Retina (tissue), 1 donor: ENCODE measurements around the gene COL23A1.
"Not testable (repeated sequence)": the region's sequence is repeated elsewhere in the genome, so short reads cannot be mapped to it uniquely, and the experiment has no call there.

ENCODE experiments used
- DNase-seq: peaks from one replicate; pipeline ENCODE4 v3.0.0-alpha.2; 2016

Gene COL23A1

GRCh38 chr5:178202541-178202940, 387.7 kb downstream of the COL23A1 start:
- no peak for DNase-seq

- DNase-seq = no peak
These were observed 388.3 kb downstream of the COL23A1 start for GRCh38 chr5:178201927-178202235.

GRCh38 chr5:178201221-178201926, 388.8 kb downstream of the COL23A1 start:
- DNase-seq = no peak

GRCh38 chr5:178199581-178200434, 390.4 kb downstream of the COL23A1 start:
- DNase-seq = no peak

- no peak for DNase-seq
These were observed 391.5 kb downstream of the COL23A1 start for GRCh38 chr5:178198706-178199105.

- not testable (repeated sequence) for DNase-seq
These were observed 392.0 kb downstream of the COL23A1 start for GRCh38 chr5:178198151-178198550.

- DNase-seq = no peak
These were observed 393.2 kb downstream of the COL23A1 start for GRCh38 chr5:178196986-178197385.

- DNase-seq = no peak
These were observed 393.8 kb downstream of the COL23A1 start for GRCh38 chr5:178196281-178196812.

GRCh38 chr5:178194026-178194425, 396.2 kb downstream of the COL23A1 start:
- DNase-seq = no peak

GRCh38 chr5:178193251-178193809, 396.9 kb downstream of the COL23A1 start:
- no peak for DNase-seq

GRCh38 chr5:178192787-178193186, 397.4 kb downstream of the COL23A1 start:
- DNase-seq = no peak

- no peak for DNase-seq
These were observed 397.9 kb downstream of the COL23A1 start for GRCh38 chr5:178192244-178192643.

- no peak for DNase-seq
These were observed 398.5 kb downstream of the COL23A1 start for GRCh38 chr5:178191661-178192060.

- DNase-seq = no peak
These were observed 400.8 kb downstream of the COL23A1 start for GRCh38 chr5:178189433-178189832.
